Thoracic aorta (tissue), 2 donors: ENCODE results near the gene CCDC157. TPM values are rescaled to one million over a fixed set of nuclear protein-coding genes. Genes with fewer than 3 reads are reported as not detected.

Experiments used
- ATAC-seq: fragments of 150-250 bp; one replicate; pipeline ENCODE4 v1.8.0; 2017; ENCODE audit warnings: low read depth; ENCODE audit not compliant: insufficient number of reproducible peaks, low FRiP score
- DNase-seq: peaks from one replicate; pipeline ENCODE4 v3.0.0-alpha.2; 2020; ENCODE audit warnings: low spot score
- H3K27ac ChIP-seq, 2 donors: fragments of 200-600 bp; sonication (generic); 1 replicate in 1 of 2; 2 replicates in 1 of 2; pipeline ENCODE4 v1.5.1; 2016; ENCODE audit warnings: mild to moderate bottlenecking in 2 of 2, moderate library complexity in 2 of 2
- H3K27me3 ChIP-seq: fragments of 200-600 bp; sonication (generic); replicated peaks from 2 replicates; pipeline ENCODE4 v1.6.0; 2016; ENCODE audit warnings: mild to moderate bottlenecking; ENCODE audit not compliant: insufficient read depth
- H3K36me3 ChIP-seq: fragments of 200-600 bp; sonication (generic); one replicate; pipeline ENCODE4 v1.5.1; 2016
- H3K4me1 ChIP-seq, 2 donors: fragments of 200-600 bp; sonication (generic); 1 replicate in 1 of 2; 2 replicates in 1 of 2; pipeline versions ENCODE4 v1.5.1 to v1.6.0; 2016; ENCODE audit warnings: low read depth in 2 of 2, mild to moderate bottlenecking in 1 of 2; ENCODE audit not compliant: control insufficient read depth in 1 of 2
- H3K4me3 ChIP-seq: fragments of 200-600 bp; sonication (generic); 2 replicates; pipeline ENCODE4 v1.5.1; 2016; ENCODE audit warnings: mild to moderate bottlenecking
- H3K9me3 ChIP-seq: fragments of 200-600 bp; sonication (generic); 2 replicates; pipeline ENCODE4 v1.5.1; 2016
- total RNA-seq, 2 donors: library from RNA; depleted of rRNA; stranded (reverse); fragments of >200 nt; gene quantifications; one replicate each; pipeline versions ENCODE4 v1.1.0 to v1.2.3, GENCODE V29; 2016
- TF ChIP-seq, protein P1 (sequence below): fragments of 200-600 bp; sonication (generic); IDR thresholded peaks from one replicate; pipeline ENCODE4 v1.5.1; 2019; ENCODE audit warnings: antibody characterized with exemption

CCDC157 gene
- total RNA-seq, 2 donors from 2014 or later = 0.27 to 2.9 TPM

DNA sequence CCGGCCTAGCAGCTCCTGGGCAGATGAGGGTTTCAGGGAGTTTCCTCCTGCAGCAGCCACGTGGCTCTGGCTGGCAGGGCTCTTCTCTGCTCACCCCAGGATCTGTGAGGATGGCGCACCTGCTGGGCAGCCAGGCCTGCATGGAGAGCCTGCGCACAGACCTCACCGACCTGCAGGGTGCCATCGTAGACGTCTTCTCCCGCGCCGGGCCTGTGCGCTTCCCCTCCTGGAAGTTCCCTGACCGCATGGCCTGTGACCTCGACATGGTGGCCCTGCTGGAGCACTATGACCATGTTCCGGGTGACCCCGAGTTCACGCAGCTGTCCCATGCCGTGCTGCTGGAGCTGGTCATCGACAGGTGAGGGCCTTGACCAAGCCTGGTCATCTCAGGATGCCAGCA lies 9.1 kb downstream of the CCDC157 start:
- no peaks in the 10 kb centered on the region for H3K27me3 ChIP-seq

DNA sequence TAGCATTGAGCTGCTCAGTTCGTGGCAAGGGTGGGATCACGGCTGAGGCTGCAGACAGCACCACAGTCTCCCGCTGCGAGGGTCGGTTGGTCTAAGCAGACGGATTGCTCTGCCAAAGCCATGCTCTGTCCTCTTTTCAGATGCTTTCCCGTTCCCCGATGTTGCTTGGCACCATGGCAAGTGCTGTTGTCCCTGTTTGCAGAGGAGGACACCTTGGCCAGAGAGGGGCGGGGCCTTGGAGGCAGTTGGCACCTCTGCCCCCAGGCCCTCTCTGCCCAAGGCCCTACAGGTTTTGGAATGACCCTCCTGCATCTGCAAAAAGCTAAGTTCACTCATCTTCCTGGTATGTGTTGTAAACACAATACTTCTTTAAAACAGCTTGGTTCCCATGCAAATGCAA lies 11.6 kb downstream of the CCDC157 start:
- Histone ChIP-seq H3K4me3 (no peak overlapping the region), H3K4me1 (no peaks in the 10 kb centered on the region), H3K9me3 (no peaks in the 10 kb centered on the region), H3K36me3 (no peaks in the 10 kb centered on the region), H3K27me3 (no peaks in the 10 kb centered on the region), H3K27ac (no peak overlapping the region)
- TF ChIP-seq, protein P1, sequence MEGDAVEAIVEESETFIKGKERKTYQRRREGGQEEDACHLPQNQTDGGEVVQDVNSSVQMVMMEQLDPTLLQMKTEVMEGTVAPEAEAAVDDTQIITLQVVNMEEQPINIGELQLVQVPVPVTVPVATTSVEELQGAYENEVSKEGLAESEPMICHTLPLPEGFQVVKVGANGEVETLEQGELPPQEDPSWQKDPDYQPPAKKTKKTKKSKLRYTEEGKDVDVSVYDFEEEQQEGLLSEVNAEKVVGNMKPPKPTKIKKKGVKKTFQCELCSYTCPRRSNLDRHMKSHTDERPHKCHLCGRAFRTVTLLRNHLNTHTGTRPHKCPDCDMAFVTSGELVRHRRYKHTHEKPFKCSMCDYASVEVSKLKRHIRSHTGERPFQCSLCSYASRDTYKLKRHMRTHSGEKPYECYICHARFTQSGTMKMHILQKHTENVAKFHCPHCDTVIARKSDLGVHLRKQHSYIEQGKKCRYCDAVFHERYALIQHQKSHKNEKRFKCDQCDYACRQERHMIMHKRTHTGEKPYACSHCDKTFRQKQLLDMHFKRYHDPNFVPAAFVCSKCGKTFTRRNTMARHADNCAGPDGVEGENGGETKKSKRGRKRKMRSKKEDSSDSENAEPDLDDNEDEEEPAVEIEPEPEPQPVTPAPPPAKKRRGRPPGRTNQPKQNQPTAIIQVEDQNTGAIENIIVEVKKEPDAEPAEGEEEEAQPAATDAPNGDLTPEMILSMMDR = no peak
- no peak for ATAC-seq
- DNase-seq = no peak

More for the DNA sequence above, 9.1 kb downstream of the CCDC157 start:
- Histone ChIP-seq H3K4me1 (no peaks in the 10 kb centered on the region), H3K36me3 (no peaks in the 10 kb centered on the region), H3K9me3 (no peaks in the 10 kb centered on the region), H3K27ac (no peak overlapping the region), H3K4me3 (no peak overlapping the region)
- ATAC-seq = no peak
- TF ChIP-seq, protein P1 = no peak
- DNase-seq = no peak

DNA sequence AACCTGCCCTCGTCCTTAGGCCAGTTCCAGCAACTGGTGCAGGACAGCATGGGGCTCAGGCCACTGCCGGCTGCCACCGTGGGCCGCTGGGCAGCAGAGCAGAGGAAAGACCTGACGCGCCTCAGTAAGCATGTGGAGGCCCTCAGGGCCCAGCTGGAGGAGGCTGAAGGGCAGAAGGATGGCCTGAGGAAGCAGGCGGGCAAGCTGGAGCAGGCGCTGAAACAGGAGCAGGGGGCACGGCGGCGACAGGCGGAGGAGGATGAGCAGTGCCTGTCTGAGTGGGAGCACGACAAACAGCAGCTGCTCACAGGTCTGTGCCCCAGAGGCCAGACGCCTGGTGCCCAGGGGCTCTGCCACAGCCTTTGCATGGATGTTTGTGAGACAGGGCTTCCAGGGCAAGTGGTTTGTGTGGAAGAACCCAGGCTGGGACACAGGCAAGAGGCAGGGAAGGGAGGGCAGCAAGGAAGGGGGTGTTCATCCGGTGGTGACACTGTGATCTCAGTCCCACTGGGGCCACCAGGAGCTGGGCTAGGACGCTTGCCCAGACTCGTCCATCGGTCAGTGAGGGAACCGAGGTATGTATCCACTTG lies 13.9 kb downstream of the CCDC157 start:
- H3K27ac ChIP-seq = no peak overlapping the region
- TF ChIP-seq, protein P1 = no peak
- no peaks in the 10 kb centered on the region for H3K36me3 ChIP-seq
- DNase-seq = no peak
- no peaks in the 10 kb centered on the region for H3K4me1 ChIP-seq
- ATAC-seq = no peak
- no peaks in the 10 kb centered on the region for H3K9me3 ChIP-seq
- no peak overlapping the region for H3K4me3 ChIP-seq
- no peaks in the 10 kb centered on the region for H3K27me3 ChIP-seq

DNA sequence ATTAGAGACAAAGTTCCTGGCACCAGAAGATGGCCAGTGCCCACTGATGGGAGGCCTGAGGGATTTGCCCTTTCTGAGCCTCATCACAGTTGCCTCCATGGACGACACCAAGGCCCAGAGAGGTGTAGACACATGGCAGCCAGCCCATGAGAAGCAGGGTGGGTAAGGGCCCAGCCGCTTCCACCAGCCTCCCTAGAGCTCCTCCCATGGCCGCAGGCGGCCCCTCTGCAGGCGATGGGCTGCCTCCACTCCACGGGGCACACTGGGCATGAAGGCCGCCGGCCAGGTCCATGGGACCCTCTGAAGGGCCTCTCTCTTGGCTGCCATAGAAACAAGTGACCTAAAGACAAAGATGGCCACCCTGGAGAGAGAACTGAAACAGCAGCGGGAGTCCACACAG lies 14.5 kb downstream of the CCDC157 start:
- TF ChIP-seq, protein P1 = no peak
- DNase-seq (no peak), ATAC-seq (no peak)
- Histone ChIP-seq H3K27ac (no peak overlapping the region), H3K27me3 (no peaks in the 10 kb centered on the region), H3K4me3 (no peak overlapping the region), H3K9me3 (no peaks in the 10 kb centered on the region), H3K4me1 (no peaks in the 10 kb centered on the region), H3K36me3 (no peaks in the 10 kb centered on the region)

DNA sequence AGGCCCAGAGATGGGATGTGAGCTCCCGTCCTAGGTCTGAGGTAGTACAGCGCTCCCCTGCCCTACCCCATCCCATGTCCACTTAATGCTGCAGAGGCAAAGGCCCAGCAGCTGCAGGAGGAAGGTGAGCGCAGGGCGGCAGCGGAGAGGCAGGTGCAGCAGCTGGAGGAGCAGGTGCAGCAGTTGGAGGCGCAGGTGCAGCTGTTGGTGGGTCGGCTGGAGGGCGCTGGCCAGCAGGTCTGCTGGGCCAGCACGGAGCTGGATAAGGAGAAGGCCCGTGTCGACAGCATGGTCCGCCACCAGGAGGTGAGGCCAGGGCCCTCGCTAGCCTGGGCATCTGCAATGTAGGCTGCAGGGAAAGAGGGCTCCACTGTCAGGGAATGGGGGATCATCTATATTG lies 15.2 kb downstream of the CCDC157 start:
- DNase-seq = no peak
- no peak for ATAC-seq
- TF ChIP-seq, protein P1 = no peak

More for the DNA sequence above, 15.2 kb downstream of the CCDC157 start:
- Histone ChIP-seq H3K36me3 (no peaks in the 10 kb centered on the region), H3K9me3 (no peaks in the 10 kb centered on the region), H3K27me3 (no peaks in the 10 kb centered on the region), H3K4me1 (no peaks in the 10 kb centered on the region), H3K4me3 (no peak overlapping the region), H3K27ac (no peak overlapping the region)
